Stimulated activated memory B cell treated with anti-CD40 and anti-IgM and Interleukin-4, amounts not matched to agents 10 μg/mL and 1 μg/mL and 100 μg/mL, for 72 hours (primary cell): Measurements from ENCODE around the gene METTL13.
"Not testable (repeated sequence)": the region's sequence is repeated elsewhere in the genome, so short reads cannot be mapped to it uniquely, and the experiment has no call there.

Experiments
- ATAC-seq: fragments of 150-1000 bp; cut with Tn5 transposase; 2 replicates; pipeline ENCODE4 v1.10.0; 2021
- H3K27ac Mint-ChIP-seq: one replicate; pipeline ENCODE4 v1.8.0; 2022; ENCODE audit warnings: mild to moderate bottlenecking, mixed read lengths
- H3K27me3 Mint-ChIP-seq: one replicate; pipeline ENCODE4 v1.8.0; 2022; ENCODE audit warnings: mixed read lengths
- H3K36me3 Mint-ChIP-seq: one replicate; pipeline ENCODE4 v1.8.0; 2022; ENCODE audit warnings: mixed read lengths
- H3K4me1 Mint-ChIP-seq: one replicate; pipeline ENCODE4 v1.8.0; 2022; ENCODE audit warnings: mixed read lengths
- H3K4me3 Mint-ChIP-seq: one replicate; pipeline ENCODE4 v1.8.0; 2022; ENCODE audit warnings: mild to moderate bottlenecking, moderate library complexity, mixed read lengths
- H3K9me3 Mint-ChIP-seq: one replicate; pipeline ENCODE4 v1.8.0; 2022; ENCODE audit warnings: mixed read lengths

METTL13 gene

DNA sequence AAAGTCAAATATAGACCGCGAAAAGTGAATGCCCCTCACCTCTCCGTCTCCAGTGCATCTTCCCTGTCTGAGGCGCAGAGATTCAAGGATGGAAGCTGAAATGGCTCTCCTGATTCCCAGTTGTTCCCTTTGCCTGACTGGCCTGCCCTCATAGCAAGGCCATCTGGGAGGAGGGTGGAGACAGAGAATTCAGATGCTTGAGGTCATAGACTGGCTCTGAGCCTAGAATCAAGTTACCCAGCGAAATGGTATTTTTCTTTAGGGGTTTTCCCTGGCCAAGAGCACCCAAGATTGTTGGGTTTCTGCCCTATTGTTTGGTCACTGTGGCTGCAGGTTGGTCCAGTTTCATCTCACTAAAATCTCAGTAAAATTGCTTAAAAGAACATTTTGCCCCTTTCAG is 7.2 kb downstream of the METTL13 start:
- Mint-ChIP-seq H3K4me3 (no peak overlapping the region), H3K4me1 (peaks cover 32% of the 10 kb centered on the region), H3K27ac (no peak overlapping the region), H3K9me3 (no peaks in the 10 kb centered on the region), H3K36me3 (peaks cover 77% of the 10 kb centered on the region), H3K27me3 (no peaks in the 10 kb centered on the region)
- no peak for ATAC-seq

DNA sequence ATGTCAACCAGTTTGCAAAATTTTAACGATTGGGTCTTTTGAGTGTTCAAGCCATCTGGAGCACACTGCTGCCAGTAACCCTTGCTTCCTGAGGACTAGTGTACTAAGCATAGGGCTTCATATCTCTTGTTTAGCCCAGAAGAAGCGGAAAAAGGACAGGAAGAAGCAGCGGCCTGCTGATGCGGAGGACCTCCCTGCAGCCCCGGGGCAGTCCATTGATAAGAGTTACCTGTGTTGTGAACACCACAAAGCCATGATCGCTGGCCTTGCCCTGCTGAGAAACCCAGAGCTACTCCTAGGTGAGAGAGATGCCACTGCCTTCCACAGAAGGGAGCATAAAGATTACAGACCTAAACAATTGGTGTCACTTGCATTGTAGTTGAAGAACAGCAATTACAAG is 8.9 kb downstream of the METTL13 start:
- ATAC-seq = no peak
- Mint-ChIP-seq H3K9me3 (no peaks in the 10 kb centered on the region), H3K27me3 (no peaks in the 10 kb centered on the region), H3K36me3 (peaks cover 85% of the 10 kb centered on the region), H3K27ac (no peak overlapping the region), H3K4me3 (no peak overlapping the region), H3K4me1 (peaks cover 22% of the 10 kb centered on the region)

DNA sequence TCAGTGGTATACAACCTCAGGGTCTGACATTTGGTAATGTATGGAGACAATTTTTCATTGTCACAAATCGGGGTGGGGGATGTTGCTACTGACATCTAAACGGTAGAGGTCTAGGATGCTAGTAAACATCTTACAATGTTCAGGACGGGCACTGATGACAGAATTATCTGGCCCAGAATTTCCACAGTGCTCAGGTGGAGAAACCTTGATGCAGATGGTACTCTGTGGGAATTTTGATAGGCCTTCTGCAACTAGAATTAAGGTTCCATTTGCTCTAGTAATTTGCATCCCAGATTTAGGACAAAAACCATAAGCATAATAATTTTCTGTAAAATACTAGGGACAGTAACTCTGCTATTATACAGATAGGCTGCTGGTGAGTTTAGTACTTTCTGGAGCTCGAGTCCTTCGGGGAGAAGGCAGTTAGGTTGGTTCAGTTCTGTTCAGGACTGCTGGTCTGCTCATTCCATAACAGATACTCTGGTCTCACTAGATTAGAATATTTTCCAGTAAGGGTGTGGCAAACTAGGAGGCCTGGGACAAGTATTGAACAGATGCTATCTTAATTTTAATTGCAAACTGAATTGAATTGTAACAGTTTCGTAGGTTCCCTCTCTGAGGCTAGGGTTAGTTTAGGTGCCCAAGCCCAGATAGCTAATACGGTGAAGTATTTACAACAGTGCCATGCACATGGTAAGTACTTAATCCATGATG is 11.4 kb downstream of the METTL13 start:
- no peak overlapping the region for H3K27ac Mint-ChIP-seq
- no peaks in the 10 kb centered on the region for H3K9me3 Mint-ChIP-seq
- peaks cover 8% of the 10 kb centered on the region for H3K4me1 Mint-ChIP-seq
- H3K4me3 Mint-ChIP-seq = no peak overlapping the region
- H3K27me3 Mint-ChIP-seq = no peaks in the 10 kb centered on the region
- ATAC-seq = no peak
- H3K36me3 Mint-ChIP-seq = peaks cover 88% of the 10 kb centered on the region

GRCh38 chr1:171793636-171794035 is 12.2 kb downstream of the METTL13 start:
- H3K36me3 Mint-ChIP-seq = peaks cover 88% of the 10 kb centered on the region
- peaks cover 8% of the 10 kb centered on the region for H3K4me1 Mint-ChIP-seq
- H3K4me3 Mint-ChIP-seq = no peak overlapping the region
- peak overlapping the region; percentile 17 for H3K27ac Mint-ChIP-seq
- no peaks in the 10 kb centered on the region for H3K27me3 Mint-ChIP-seq
- no peaks in the 10 kb centered on the region for H3K9me3 Mint-ChIP-seq
- ATAC-seq = no peak

GRCh38 chr1:171794085-171794484 is 12.6 kb downstream of the METTL13 start:
- H3K4me1 Mint-ChIP-seq = peaks cover 8% of the 10 kb centered on the region
- peak overlapping the region; percentile 17 for H3K27ac Mint-ChIP-seq
- peak; percentile 67 for ATAC-seq
- no peaks in the 10 kb centered on the region for H3K27me3 Mint-ChIP-seq
- peaks cover 88% of the 10 kb centered on the region for H3K36me3 Mint-ChIP-seq
- H3K9me3 Mint-ChIP-seq = no peaks in the 10 kb centered on the region
- H3K4me3 Mint-ChIP-seq = no peak overlapping the region

- ATAC-seq = no peak
- no peak overlapping the region for H3K27ac Mint-ChIP-seq
- no peak overlapping the region for H3K4me3 Mint-ChIP-seq
- no peaks in the 10 kb centered on the region for H3K9me3 Mint-ChIP-seq
- peaks cover 66% of the 10 kb centered on the region for H3K36me3 Mint-ChIP-seq
- peaks cover 11% of the 10 kb centered on the region for H3K4me1 Mint-ChIP-seq
- H3K27me3 Mint-ChIP-seq = no peaks in the 10 kb centered on the region
These were observed 15.1 kb downstream of the METTL13 start for GRCh38 chr1:171796592-171796991.

GRCh38 chr1:171798311-171798710 is 16.9 kb downstream of the METTL13 start:
- ATAC-seq = no peak
- no peak overlapping the region for H3K4me3 Mint-ChIP-seq
- H3K27me3 Mint-ChIP-seq = no peaks in the 10 kb centered on the region
- peaks cover 14% of the 10 kb centered on the region for H3K4me1 Mint-ChIP-seq
- H3K9me3 Mint-ChIP-seq = no peaks in the 10 kb centered on the region
- H3K36me3 Mint-ChIP-seq = peaks cover 56% of the 10 kb centered on the region
- H3K27ac Mint-ChIP-seq = no peak overlapping the region

- H3K36me3 Mint-ChIP-seq = peaks cover 57% of the 10 kb centered on the region
- H3K4me3 Mint-ChIP-seq = no peak overlapping the region
- no peak for ATAC-seq
- no peaks in the 10 kb centered on the region for H3K9me3 Mint-ChIP-seq
- peaks cover 11% of the 10 kb centered on the region for H3K4me1 Mint-ChIP-seq
- no peak overlapping the region for H3K27ac Mint-ChIP-seq
- H3K27me3 Mint-ChIP-seq = no peaks in the 10 kb centered on the region
These were observed 17.3 kb downstream of the METTL13 start for GRCh38 chr1:171798765-171799164.

DNA sequence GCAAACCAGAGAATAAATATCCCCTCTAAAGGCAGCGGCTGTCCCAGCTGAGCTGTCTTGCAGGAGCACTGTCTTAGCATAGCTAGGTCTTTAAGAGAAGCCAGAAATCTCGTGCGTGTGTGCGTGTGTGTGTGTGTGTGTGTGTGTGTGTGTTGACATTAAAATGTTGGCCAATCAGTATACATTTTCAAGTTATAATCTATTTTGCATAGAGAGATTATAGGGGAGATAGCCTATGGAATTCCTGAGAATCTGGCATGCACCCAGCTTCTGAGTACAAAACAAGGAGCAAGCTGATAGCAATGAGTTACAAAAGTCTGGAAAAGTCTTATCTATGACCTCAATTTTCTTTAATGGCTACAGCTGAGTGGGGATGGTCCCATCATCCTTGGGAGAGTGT is 17.7 kb downstream of the METTL13 start:
- H3K36me3 Mint-ChIP-seq = peaks cover 53% of the 10 kb centered on the region

DNA sequence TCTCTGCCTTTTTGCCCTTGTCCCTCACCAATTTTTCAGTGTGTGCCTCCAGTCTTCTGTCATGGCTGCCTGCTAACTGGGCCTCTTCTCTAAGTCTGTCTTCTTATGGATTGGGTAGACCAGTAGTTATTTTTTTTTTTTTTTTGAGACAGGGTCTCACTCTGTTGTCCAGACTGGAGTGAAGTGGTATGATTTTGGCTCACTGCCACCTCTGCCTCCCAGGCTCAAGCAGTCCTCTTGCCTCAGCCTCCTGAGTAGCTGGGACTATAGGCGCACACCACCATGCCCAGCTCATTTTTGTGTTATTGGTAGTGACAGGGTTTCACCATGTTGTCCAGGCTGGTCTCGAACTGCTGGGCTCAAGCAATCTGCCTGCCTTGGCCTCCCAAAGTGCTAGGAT is 18.2 kb downstream of the METTL13 start:
- not testable (repeated sequence) for H3K27ac Mint-ChIP-seq, H3K4me1 Mint-ChIP-seq, H3K27me3 Mint-ChIP-seq, H3K9me3 Mint-ChIP-seq, H3K4me3 Mint-ChIP-seq, ATAC-seq
- peaks cover 48% of the 10 kb centered on the region for H3K36me3 Mint-ChIP-seq

More for the DNA sequence above, 17.7 kb downstream of the METTL13 start:
- no peak overlapping the region for H3K27ac Mint-ChIP-seq
- no peaks in the 10 kb centered on the region for H3K9me3 Mint-ChIP-seq
- H3K27me3 Mint-ChIP-seq = no peaks in the 10 kb centered on the region
- no peak for ATAC-seq
- H3K4me3 Mint-ChIP-seq = no peak overlapping the region
- H3K4me1 Mint-ChIP-seq = peaks cover 7% of the 10 kb centered on the region

DNA sequence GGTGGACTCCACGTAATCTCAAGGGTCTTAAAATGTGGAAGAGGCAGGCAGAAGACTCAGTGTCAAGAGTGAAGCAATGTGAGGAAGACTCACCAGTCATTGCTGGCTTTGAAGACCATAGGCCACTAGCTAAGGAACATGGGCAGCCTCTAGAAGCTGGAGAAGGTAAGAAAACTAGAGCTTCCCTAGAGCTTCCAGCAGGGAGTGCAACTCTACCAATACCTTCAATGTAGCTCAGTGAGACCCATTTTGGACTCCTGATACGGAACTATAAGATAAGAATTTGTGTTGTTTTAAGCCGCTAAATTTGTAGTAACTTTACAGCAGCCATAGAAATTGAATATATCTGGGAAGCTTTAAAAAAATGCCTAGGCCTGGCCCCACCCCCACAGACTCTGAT is 18.9 kb downstream of the METTL13 start:
- no peak overlapping the region for H3K4me3 Mint-ChIP-seq
- H3K27ac Mint-ChIP-seq = no peak overlapping the region
- peaks cover 41% of the 10 kb centered on the region for H3K36me3 Mint-ChIP-seq
- H3K4me1 Mint-ChIP-seq = peaks cover 7% of the 10 kb centered on the region
- H3K9me3 Mint-ChIP-seq = no peaks in the 10 kb centered on the region
- ATAC-seq = no peak
- H3K27me3 Mint-ChIP-seq = no peaks in the 10 kb centered on the region

- Mint-ChIP-seq H3K36me3 (peaks cover 36% of the 10 kb centered on the region), H3K4me1 (peaks cover 12% of the 10 kb centered on the region), H3K27ac (no peak overlapping the region), H3K4me3 (no peak overlapping the region), H3K27me3 (no peaks in the 10 kb centered on the region), H3K9me3 (no peaks in the 10 kb centered on the region)
- no peak for ATAC-seq
These were observed 19.4 kb downstream of the METTL13 start for GRCh38 chr1:171800851-171801250.

DNA sequence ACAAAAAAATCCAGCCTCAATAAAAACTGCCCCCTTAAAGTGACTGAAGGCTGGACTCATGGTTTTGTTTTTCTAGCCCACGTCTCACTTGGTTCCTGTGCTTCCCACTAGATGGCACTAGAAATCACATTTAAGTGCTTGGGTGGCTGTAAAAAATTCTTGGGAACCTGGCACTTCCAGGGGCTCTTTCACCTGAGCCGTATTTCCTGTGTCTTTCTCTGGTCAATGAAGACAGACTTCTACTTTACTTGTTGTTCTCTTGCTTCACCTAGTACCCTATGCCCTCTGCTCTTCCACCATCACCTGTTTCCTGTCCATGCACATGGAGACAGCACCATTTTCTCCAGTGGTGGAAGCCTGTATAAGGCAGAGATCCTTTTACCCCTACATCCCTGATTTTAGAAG is 20.0 kb downstream of the METTL13 start:
- H3K4me1 Mint-ChIP-seq = peaks cover 17% of the 10 kb centered on the region
- peaks cover 30% of the 10 kb centered on the region for H3K36me3 Mint-ChIP-seq
- H3K9me3 Mint-ChIP-seq = no peaks in the 10 kb centered on the region

DNA sequence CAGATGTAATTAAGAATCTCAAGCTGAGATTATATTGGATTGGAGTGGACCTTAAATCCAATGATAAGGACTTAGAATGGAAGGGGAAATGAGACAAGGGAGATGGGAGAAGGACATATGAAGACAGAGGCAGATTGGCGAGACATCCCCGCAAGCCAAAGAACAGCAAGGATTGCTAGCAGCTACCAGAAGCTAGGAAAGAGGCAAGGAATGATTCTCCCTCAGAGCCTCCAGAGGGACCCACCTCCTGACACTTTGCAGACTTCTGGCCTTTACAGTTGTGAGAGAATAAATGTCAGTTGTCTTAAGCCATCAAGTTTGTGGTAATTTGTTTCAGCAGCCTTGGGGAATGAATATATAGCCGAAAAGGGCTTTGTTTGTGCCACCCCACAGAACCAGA is 20.7 kb downstream of the METTL13 start:
- ATAC-seq = no peak
- peaks cover 22% of the 10 kb centered on the region for H3K4me1 Mint-ChIP-seq
- H3K4me3 Mint-ChIP-seq = no peak overlapping the region
- peaks cover 22% of the 10 kb centered on the region for H3K36me3 Mint-ChIP-seq
- H3K27me3 Mint-ChIP-seq = no peaks in the 10 kb centered on the region
- H3K27ac Mint-ChIP-seq = no peak overlapping the region
- no peaks in the 10 kb centered on the region for H3K9me3 Mint-ChIP-seq

More for the DNA sequence above, 20.0 kb downstream of the METTL13 start:
- no peak overlapping the region for H3K4me3 Mint-ChIP-seq
- ATAC-seq = no peak
- no peaks in the 10 kb centered on the region for H3K27me3 Mint-ChIP-seq
- H3K27ac Mint-ChIP-seq = no peak overlapping the region

DNA sequence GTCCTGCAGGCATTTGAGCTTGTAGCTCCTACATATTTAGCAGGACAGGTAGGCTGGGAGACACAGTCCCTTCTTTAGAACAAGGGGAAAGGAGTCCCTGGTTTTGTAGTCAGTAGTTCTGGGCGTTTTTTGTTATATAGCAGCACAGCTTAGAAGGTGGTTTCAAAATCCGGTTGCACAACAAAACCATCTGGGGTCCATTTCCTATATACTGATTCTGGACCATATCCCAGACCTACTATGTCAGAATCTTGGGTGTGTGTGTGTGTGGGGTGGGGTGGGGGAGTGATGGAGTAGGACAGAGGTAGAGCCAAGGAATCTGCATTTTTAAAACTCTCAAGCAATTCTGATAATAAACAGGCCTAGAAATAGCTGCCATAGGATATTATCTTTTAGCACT is 21.6 kb downstream of the METTL13 start:
- H3K27me3 Mint-ChIP-seq = no peaks in the 10 kb centered on the region
- H3K4me1 Mint-ChIP-seq = peaks cover 29% of the 10 kb centered on the region
- H3K9me3 Mint-ChIP-seq = no peaks in the 10 kb centered on the region
- H3K4me3 Mint-ChIP-seq = no peak overlapping the region
- ATAC-seq = no peak
- H3K27ac Mint-ChIP-seq = no peak overlapping the region
- peaks cover 15% of the 10 kb centered on the region for H3K36me3 Mint-ChIP-seq

DNA sequence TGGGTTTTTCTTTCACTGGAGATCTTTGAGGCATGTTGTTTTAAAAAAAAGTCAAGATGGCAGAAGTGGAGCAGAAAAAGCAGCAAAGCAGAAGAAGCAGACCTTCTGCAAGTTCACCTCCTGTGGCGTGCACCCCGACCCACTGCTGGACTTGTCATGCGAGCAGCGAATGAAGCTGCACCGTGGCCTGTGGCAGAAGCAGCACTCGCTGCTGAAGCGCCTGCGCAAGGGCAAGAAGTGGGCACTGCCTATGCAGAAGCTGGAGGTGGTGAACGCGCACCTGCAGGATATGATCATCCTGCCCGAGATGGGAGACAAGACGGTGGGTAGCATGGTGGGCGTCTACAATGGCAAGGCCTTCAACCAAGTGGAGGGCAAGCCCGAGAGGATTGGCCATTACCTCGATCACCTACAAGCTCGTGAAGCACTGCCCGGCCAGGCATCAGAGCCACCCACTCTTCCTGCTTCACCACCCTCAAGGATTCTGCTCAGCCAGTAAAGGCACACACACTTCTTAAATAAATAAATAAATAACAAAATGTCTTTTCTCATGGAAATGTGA is 22.1 kb downstream of the METTL13 start:
- Mint-ChIP-seq H3K27ac (no peak overlapping the region), H3K27me3 (no peaks in the 10 kb centered on the region), H3K4me1 (peaks cover 30% of the 10 kb centered on the region), H3K9me3 (no peaks in the 10 kb centered on the region), H3K4me3 (no peak overlapping the region), H3K36me3 (peaks cover 10% of the 10 kb centered on the region)
- no peak for ATAC-seq
